Stimulated activated CD8-positive, alpha-beta memory T cell treated with anti-CD3 and anti-CD28 coated beads, Interleukin-7, amount 100 ng/mL, for 24 hours (primary cell): ENCODE results near the gene SYNGAP1.
"Not testable (repeated sequence)": the region's sequence is repeated elsewhere in the genome, so short reads cannot be mapped to it uniquely, and the experiment has no call there.

Experiments
- DNase-seq: peaks from one replicate; pipeline ENCODE4 v3.0.0-alpha.2; 2020; ENCODE audit warnings: low read depth

The SYNGAP1 gene

DNA sequence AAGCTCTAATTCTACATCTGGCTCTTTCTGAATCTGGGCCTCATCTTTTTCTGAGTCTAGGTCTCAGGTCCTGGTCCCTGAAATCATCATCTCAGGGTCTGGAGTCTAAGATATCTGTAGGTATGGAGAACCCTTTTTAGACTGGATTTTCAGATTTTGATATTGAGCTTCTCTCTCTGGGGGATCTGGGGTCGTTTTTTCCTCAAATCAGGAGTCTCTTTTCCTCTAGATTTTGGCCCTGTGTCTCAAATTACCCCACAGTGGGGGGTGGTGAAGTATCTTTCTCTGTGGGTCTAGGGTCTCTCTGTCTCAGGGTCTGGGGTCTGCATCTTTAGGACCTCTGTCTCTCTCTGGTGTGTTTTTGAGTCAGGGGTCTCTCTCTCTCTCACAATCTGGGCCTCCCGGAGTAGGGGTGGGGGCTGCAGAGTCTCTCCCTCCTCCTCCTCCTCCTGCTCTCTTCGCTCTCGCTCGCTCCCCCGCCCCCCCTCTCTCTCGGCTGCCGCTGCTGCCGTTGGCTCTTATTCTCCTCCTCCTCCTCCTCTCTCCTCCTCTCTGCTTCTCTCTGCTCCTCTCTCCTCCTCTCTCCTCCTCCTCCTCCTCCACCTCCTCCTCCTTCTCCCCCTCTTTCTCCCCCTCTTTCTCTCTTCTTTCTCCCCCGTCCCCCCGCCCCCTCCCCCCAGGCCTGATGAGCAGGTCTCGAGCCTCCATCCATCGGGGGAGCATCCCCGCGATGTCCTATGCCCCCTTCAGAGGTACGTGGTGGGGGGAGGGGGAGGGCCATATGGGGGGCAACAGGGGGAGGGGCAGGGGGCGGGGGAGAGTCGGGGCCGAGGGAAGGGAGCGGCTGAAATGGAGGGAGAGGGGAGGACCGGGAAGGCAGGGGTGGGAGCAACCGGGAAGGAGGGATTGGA, at the start of gene SYNGAP1:
Gene SYNGAP1 (plus strand): TSS at position 486 of the 911 bp plus-strand sequence. CDS start 200 bp downstream, at position 686.
- no peak for DNase-seq

DNA sequence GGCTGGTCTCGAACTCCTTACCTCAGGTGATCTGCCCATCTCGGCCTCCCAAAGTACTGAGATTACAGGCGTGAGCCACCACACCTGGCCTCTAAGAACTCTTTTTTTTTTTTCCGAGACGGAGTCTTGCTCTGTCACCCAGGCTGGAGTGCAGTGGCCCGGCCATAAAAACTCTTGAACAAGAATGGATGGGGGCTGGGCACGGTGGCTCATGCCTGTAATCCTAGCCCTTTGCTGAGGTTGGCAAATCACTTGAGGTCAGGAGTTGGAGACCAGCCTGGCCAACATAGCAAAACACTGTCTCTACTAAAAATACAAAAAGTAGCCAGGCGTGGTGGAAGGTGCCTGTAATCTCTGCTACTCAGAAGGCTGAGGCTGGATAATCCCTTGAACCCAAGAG, 48.0 kb upstream of the SYNGAP1 start:
- DNase-seq = not testable (repeated sequence)

DNA sequence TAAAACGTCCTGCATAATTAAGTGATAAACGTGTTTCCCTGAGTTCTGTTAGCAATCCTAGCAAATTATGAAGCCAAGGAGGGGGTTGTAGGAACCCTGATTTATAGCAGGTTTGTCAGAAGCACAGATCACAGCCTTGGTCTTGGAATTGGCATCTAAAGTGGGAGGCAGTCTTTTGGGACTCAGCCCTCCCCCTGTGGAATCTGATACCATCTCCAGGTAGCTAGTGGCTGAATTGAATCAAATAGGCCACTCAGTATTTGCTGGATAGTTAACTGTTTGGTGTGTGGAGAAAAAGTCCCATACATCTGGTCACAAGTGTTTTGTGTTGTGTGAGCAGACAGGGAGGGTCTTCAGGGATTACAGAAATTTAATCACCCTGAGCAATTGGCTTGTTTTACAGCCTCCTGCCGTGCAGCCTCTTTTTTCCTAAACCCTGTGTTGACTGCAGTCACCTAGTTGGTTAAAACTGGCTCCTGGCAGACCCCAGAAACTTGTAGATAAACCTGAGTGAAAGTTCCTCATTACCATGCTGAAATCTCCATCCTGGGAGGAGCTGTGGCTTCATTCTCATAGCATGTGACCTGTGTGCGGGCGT, 47.2 kb upstream of the SYNGAP1 start:
- DNase-seq = no peak

DNA sequence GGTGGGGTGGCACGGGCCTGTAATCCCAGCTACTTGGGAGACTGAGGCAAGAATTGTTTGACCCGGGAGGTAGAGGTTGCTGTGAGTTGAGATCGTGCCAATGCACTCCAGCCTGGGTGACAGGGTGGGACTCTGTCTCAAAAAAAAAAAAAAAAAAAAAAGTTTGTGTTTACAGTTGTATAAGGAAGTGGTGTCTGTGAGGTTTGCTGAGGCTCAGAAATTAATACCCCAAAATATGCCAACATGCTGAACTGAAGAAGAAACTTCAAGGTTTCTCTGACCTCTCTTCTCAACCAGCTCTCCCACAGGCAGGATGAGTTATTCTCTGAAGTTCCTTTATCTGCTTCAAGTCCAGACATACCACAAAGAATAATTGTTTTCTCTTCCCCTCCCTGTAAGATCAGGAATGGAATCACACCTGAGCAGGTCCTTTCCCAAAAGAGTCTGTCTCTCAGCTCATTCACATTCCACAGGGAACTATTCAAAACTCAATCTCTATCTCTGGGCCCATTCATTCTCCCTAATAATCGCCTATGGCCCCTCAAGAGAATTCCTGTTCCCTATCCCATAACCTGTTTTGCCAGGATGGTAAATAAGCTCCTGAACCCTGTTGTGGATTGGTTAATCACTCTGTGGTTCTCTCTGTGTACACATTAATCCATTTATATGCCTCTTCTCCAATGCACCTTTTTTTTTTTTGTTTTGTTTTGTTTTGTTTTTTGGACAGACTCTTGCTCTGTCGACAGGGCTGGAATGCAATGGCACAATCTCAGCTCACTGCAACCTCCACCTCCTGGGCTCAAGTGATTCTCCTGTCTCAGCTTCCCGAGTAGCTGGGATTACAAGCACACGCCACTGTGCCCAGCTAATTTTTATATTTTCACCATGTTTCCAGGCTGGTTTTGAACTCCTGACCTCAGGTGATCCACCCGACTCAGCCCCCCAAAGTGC, 45.6 kb upstream of the SYNGAP1 start:
- DNase-seq = no peak

DNA sequence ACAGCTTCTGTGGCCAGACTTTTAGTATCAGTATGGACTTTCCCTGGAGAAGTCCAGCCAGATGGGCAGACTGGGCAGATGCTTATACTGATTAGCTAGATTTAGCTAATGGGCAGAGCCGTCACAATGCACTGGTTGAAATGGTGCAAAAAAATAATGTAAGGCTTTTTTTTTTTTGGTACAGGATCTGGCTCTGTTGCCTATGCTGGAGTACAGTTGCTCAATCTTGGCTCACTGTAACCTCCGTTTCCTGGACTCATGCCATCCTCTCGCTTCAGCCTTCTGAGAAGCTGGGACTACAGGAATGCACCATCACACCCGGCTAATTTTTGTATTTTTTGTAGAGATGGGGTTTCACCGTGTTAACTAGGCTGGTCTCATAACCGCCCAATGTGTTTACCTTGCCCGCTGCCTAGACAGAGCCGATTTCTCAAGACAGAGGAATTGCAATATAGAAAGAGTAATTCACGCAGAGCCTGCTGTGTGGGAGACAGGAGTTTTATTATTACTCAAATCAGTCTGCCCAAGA, 44.7 kb upstream of the SYNGAP1 start:
- DNase-seq = no peak

DNA sequence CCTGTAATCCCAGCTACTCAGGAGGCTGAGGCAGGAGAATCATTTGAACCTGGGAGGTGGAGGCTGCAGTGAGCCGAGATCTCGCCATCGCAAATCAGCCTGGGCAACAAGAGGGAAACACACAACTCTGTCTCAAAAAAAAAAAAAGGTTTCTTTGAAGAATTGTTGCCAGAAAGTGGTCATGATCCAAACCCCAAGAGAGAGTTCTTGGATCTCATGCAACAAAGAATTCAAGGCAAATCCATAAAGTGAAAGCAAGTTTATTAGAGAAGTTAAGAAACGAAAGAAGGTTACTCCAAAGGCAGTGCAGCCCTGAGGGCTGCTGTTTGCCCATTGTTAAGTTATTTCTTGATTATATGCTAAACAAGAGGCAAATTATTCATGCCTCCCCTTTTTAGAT, 42.7 kb upstream of the SYNGAP1 start:
- DNase-seq = no peak

DNA sequence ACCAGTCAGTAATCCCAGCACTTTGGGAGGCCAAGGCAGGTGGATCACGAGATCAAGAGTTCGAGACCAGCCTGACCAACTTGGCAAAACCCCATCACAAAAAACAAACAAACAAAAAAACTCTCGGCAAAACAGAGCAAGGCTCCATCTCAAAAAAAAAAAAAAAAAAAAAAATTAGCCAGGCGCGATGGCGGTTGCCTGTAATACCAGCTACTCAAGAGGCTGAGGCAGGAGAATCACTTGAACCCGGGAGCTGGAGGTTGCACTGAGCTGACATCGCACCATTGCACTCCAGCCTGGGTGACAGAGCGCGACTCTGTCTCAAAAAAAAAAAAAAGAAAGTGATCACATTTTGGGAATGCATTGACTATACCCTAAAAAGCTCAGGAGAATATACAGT, 40.7 kb upstream of the SYNGAP1 start:
- not testable (repeated sequence) for DNase-seq

DNA sequence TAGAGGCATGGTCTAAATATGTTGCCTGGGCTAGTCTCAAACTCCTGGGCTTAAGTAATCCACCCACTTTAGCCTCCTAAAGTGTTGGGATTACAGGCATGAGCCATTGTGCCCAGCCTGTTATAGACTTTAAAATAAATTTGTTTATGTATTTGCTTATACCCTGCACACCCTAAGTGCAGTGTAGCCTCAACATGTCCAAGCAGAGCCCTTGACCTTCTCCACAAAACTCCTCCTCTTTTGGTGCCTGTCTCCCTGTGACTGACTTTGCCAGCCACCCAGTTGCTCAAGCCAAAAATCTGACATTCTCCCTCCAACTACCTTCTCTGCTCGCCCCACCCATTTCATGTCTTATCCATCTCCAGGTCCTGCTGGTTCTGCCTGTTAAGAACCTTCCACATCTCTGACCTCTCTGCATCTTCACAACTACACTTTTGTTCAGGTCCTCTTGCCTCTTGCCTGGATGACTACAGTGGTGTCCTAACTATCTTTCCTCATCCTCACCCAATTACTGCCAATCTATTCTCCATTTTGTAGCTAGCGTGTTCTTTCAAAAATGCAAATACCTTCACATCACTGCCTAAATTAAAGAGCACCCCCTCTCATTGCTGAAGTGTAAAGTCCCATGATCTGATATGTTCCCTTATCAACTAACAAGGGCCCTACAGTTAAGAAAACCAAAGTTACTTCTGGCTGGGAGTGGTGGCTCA, 39.4 kb upstream of the SYNGAP1 start:
- DNase-seq = no peak

DNA sequence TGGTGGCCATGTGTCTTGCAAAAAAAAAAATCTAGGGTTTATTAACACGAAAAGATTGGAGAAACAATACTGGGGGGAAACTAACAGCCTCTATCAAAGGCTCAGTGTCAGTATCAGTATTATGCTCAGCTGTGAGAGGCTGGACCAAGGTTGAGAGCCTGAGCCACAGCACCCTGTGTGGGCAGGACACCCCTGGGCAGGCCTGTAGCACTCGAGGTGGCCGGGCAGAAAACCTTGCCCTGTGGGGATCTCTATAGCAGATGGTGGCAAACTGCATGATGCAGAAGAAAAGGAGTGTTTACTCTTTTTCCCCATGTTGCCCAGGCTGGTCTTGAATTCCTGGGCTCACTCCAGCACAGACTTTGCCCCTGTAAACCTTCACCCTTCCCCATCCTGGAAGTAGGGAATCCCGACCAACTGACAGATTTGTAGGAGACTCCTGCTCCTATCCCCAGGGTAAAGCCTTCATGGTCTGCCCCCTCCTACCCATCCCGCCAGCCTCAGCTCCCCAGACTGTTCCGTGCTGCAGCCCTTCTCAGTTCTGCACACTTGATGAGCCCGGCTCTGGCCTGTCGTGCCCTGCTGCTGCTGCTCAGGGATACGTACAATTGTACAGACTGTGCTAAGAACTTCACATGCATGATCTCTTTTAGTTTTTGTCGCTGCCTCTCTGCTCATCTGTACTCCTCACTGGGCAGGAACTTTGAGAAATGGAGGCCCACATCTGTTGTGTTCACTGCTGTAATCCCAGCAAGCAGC, 36.3 kb upstream of the SYNGAP1 start:
- DNase-seq = no peak

DNA sequence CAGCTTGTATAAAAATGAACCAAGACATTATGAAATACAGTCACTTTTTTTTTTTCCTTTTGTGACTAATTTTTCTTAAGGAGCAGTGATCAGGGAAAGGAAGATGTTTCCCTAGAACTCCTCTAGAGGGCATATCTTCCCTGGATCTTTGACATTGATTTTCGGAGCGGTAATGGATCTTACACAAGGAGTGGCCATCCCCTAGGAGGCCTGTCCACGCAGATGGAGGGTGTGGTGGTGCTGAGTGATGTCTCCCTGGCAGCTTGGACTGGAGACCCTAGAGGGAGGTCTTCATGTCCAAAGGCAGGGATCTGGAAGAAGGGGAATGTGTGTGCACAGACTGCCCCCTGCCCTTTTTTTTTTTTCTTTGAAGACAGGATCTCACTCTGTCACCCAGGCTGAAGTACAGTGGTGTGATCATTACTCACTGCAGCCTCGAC, 35.3 kb upstream of the SYNGAP1 start:
- DNase-seq = no peak

DNA sequence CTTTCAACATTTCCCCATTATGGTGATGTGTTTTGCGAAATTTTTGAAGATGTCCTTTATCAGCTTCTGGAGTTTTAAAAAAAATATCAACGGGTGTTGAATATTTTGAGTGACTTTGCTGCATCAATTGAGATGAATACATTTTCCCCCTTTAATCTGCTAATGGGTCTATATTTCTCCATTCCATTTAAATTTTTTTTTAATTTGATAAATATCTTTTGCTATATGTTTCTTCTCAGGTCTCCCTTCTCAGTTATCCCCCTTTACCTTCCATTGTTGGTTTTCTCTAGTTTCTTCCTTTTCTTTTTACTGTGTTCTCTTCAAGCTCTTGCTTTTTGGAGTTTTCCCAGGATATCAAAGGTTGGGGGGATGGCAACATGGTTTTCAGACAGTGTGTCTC, 29.7 kb upstream of the SYNGAP1 start:
- DNase-seq = no peak

DNA sequence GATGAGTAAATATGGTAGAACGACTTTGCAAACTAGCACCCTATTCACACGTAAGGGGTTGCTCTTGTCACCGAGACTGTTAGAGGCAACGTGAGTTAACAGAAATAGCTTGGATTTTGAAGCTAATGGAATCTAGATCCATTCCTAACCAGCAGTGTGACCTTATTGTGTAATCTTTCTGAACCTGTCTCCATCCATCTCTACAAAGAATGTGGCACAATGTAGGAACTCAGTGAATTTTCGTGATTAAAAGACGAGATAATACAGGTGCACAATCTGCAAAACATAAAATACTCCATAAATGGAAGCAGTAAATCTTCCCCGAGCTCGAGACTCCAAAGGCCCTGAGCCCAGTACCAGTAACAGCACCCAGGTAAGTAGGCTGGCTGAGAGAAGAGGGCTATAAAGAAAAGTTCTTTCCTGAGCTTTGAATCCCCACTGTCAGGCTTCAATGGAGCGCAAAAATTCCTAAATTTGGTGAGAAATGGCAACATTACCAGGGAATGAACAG, 29.0 kb upstream of the SYNGAP1 start:
- DNase-seq = no peak

DNA sequence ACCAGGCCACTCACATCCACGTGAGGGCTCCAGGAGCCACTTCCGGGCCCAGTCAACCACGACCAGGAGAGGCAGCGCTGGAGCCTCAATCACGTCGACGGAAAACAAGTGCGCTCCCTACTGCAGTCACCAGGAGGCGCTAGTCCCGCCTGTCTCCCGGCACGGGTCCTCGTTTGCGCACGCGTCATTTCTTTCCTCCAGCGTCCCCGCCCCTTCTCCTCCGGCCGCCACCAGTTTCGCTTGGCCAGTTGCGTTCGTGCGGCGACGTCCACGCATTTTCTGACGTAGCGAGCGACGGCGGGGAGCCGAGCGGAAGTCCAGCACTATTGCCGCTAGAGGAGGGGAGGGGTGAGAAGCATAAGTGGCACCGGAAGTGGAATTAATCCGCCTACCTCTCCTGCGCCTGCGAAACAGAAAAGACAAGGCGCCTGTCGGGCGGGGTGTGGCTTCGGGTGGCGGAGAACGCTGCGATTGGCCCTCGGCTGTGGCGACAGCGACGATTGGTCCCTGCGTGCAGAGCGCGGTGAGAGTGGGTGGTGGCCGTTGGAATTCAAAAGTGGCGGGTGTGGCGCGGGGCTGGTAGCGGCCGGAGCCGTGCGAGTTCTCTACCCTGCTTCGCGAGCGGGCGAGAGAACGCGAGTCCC, 28.5 kb upstream of the SYNGAP1 start, which contains the start of gene KIFC1:
Gene KIFC1 (plus strand): TSS at position 546 of the 644 bp plus-strand sequence. CDS start 163 bp downstream, outside the sequence.
- peak; percentile 98 for DNase-seq

DNA sequence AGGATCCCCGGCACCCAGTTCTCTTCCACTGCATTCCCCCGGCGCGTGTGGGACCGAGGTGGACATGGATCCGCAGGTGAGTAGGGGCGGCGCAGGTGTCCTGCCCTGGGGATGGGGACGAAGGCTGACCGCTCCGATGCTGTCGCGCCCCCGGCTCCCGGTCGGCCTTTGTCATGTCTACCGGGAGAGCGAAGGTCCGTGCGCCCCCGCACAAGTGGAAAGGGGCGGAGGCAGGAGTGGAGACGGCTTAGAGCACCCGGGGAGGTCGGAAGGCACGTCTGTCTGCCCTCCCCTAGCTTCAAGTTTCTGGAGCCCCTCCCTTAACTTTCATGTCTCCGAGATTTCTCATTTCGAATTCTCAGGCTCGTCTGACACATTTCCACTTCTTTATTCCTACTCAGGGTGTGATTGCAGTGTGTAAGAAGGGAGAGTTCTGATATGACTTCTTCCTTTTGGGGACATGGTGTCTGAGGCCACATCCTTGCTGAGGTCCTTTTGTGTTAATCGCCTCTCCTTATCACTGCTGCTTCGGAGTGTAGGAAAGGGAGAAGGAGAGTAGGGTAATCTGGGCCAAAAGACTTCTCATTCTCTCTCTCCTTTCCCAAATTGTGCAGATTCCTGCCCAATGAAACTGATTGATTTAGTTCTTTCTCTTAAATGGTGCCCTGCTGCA, 27.8 kb upstream of the SYNGAP1 start:
- DNase-seq = no peak

DNA sequence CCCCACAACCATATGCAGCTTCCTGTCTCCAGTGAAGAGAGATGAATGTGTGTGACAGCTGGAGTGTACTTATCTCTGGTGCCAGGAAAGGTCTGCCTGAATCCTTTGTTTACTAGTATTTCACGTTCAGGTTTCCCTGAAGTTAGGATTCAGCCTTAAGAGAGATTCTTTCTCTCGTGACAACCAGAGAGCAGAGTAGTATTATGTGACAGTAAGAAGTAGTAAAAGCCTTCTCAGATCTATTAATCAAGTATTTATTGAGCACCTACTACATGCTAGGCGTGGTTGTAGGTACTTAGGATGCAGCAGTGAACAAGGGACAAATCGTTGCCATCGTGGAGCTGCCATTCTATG, 27.3 kb upstream of the SYNGAP1 start:
- DNase-seq = no peak

DNA sequence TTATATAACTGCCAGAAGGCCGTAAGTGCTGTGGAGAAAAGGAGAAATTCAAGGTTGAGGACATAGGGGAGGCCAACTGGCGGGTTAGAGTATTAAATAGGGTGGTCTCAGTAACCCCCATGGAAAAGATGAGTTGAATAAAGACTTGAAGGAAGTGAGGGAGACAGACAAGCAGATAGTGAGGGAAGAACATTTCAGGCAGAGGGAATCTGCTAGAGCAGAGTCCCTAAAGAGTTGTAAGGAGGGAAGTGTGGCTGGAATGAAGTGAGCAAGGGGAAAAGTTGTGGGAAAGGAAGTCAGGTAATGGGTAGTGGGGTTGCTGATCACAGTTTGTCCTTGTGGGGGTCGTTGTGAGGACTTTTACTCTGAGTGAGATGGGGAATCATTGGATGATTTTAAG, 26.9 kb upstream of the SYNGAP1 start:
- DNase-seq = no peak

DNA sequence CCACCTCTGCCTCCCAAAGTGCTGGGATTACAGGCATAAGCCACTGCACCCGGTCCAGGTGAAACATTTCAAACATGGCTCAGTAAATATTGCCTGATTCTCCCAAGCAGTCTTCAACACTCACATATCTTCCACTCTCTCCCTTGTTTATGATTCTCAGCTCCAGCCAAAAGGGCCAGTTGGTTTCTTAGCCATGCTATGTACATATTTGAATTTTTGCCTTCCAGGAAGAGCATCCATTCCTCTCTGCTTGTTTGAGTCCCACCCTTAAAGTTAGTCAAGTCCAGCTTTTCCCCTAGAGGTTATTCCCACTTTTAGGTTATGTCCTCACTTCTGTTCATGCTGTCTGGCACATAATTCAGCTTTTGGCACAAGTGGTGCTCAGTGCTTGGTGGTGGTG, 22.3 kb upstream of the SYNGAP1 start:
- no peak for DNase-seq

DNA sequence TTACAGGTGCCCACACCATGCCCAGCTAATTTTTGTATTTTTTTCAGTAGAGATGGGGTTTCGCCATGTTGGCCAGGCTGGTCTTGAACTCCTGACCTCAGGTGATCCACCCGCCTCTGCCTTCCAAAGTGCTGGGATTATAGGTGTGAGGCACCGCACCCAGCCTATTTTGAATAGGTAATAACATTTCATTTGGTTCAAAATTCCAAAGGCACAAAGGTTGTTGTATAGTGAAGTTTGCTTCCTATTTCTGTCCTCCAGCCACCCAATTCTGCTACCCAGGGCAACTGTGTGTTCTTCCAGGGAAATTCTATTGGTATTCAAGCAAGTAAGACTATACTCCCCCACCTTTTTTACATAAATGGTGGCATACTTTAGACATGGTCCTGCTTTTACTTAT, 21.3 kb upstream of the SYNGAP1 start:
- DNase-seq = not testable (repeated sequence)

DNA sequence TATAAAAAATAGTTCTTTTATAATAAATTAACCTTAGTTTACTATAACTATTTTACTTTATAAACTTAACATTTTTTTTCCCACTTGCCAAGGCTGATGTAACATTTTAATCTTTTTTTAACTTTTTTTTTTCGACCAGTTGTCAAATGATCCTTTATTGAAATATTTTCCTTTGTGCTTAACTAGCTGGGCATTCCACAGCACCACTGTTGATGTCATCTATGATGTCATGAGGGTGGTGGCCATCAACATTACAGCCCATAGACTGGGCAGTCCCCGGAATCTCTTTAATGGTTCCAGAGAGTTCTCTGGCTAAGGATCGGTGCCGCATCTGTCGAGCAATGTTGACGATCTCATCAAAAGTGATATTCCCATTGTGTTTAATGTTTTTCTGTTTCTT, 20.0 kb upstream of the SYNGAP1 start:
- DNase-seq = not testable (repeated sequence)
